ENCODE data around the gene FEM1A. TPM values are rescaled to one million over a fixed set of nuclear protein-coding genes. Genes with fewer than 3 reads are reported as not detected.
"Not testable (repeated sequence)": the region's sequence is repeated elsewhere in the genome, so short reads cannot be mapped to it uniquely, and the experiment has no call there.

Gene FEM1A
- total and polyA plus RNA-seq, 5 donors from 2014 or later, result 2.2 to 11.9 (median 2.9) TPM

DNA sequence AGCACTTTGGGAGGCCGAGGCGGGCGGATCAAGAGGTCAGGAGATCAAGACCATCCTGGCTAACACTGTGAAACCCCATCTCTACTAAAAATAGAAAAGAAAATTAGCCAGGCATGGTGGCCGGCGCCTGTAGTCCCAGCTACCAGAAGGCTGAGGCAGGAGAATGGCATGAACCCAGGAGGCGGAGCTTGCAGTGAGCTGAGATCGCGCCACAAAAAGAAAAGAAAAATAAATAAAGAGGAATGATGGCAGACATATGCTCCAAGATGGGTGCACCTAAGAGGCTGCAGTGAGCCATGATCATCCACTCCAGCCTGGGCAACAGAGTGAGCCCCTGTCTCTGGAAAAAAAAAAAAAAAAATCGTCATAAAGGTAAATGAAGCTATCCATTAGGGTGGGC is 54.4 kb downstream of the FEM1A start:
- ATAC-seq (ENCODE audit: low read depth in 2 of 2); H3K9me3 Mint-ChIP-seq; H3K4me3 Mint-ChIP-seq; H3K4me1 Mint-ChIP-seq; H3K4me3 ChIP-seq (ENCODE audit: low read depth, low read length); H3K27ac Mint-ChIP-seq; DNase-seq; H3K27me3 ChIP-seq (ENCODE audit: control insufficient read depth, insufficient read depth, low read length); H3K27me3 Mint-ChIP-seq; H3K4me1 ChIP-seq (ENCODE audit: control insufficient read depth, insufficient read depth, low read length, poor library complexity, severe bottlenecking); H3K27ac ChIP-seq (ENCODE audit: insufficient read depth, low read length, poor library complexity, severe bottlenecking); H3K36me3 ChIP-seq (ENCODE audit: control insufficient read depth, insufficient read depth, low read length); H3K9me3 ChIP-seq (ENCODE audit: control insufficient read depth in 2 of 2, low read length in 2 of 2): not testable (repeated sequence)
- H3K36me3 Mint-ChIP-seq, result peaks cover 11% of the 10 kb centered on the region

DNA sequence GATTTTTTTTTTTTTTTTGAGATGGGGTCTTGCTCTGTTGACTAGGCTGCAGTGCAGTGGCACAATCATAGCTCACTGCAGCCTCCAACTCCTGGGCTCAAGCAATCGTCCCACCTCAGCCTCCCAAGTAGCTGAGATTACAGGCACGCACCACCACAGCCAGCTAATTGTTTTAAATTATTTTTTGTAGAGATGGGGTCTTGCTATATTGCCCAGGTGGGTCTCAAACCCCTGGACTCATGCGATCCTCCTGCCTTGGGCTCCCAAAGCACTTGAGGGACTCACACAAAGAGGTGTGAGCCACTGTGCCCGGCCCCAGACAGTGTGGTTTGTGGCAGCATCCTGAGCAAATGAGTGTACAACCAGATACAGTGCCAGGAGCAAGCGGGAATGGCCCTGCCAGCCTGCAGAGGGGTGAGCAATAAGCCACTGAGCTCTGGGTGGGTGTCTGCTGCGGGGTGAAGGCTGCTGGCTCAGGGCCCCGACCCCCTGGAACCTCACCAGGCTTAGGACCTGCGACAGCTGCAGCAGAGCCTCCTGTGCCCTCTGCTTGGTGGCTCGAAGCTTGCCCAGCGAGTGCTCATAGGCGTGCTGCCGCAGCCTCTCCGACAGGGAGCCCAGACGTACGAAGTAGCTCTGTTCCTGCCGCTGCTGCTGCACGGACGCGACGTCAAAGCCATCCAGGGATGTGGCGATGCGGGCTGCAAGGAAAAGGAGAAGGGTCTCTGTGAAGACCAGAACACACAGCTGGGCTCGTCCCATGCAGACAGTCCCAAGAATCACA is 55.8 kb downstream of the FEM1A start:
- Histone ChIP-seq H3K27me3 (ENCODE audit: control insufficient read depth, insufficient read depth, low read length) (no peaks in the 10 kb centered on the region), H3K4me3 (ENCODE audit: low read depth, low read length) (no peak overlapping the region), H3K36me3 (ENCODE audit: control insufficient read depth, insufficient read depth, low read length) (peaks cover 8% of the 10 kb centered on the region), H3K4me1 (ENCODE audit: control insufficient read depth, insufficient read depth, low read length, poor library complexity, severe bottlenecking) (no peaks in the 10 kb centered on the region), H3K27ac (ENCODE audit: insufficient read depth, low read length, poor library complexity, severe bottlenecking) (no peak overlapping the region), H3K9me3 (ENCODE audit: control insufficient read depth in 2 of 2, low read length in 2 of 2) (no peaks in the 10 kb centered on the region)
- Mint-ChIP-seq H3K4me3 (no peak overlapping the region), H3K36me3 (peaks cover 7% of the 10 kb centered on the region), H3K27me3 (no peaks in the 10 kb centered on the region), H3K27ac (peak overlapping the region in 1 of 3 donors; percentile 55), H3K4me1 (peaks cover 0 to 3% (median 0%) of the 10 kb centered on the region in 4 donors), H3K9me3 (no peaks in the 10 kb centered on the region)
- DNase-seq (no peak), ATAC-seq (ENCODE audit: low read depth in 2 of 2) (no peak)

DNA sequence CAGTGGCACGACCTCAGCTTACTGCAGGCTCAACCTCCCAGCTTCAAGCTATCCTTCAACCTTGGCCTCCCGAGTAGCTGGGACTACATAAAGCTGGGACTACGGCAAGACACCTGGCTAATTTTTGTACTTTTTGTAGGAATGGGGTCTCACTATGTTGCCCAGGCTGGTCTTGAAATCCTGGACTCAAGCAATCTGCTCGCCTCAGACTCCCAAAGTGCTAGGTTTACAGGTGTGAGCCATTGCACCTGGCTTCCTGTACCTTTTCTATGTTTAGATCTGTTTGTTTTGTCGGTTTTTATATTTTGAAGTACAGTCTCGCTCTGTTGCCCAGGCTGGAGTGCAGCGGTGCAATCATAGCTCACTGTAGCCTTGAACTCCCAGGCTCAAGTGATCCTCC is 57.5 kb downstream of the FEM1A start:
- Histone ChIP-seq H3K27ac (ENCODE audit: insufficient read depth, low read length, poor library complexity, severe bottlenecking) (no peak overlapping the region), H3K36me3 (ENCODE audit: control insufficient read depth, insufficient read depth, low read length) (peaks cover 5% of the 10 kb centered on the region), H3K9me3 (ENCODE audit: control insufficient read depth in 2 of 2, low read length in 2 of 2) (no peaks in the 10 kb centered on the region), H3K4me3 (ENCODE audit: low read depth, low read length) (no peak overlapping the region), H3K27me3 (ENCODE audit: control insufficient read depth, insufficient read depth, low read length) (no peaks in the 10 kb centered on the region), H3K4me1 (ENCODE audit: control insufficient read depth, insufficient read depth, low read length, poor library complexity, severe bottlenecking) (no peaks in the 10 kb centered on the region)
- DNase-seq (no peak), ATAC-seq (ENCODE audit: low read depth in 2 of 2) (no peak)
- Mint-ChIP-seq H3K27ac (no peak overlapping the region), H3K4me3 (no peak overlapping the region), H3K36me3 (peaks cover 4% of the 10 kb centered on the region), H3K27me3 (no peaks in the 10 kb centered on the region), H3K9me3 (no peaks in the 10 kb centered on the region), H3K4me1 (peaks cover 0 to 3% (median 0%) of the 10 kb centered on the region in 4 donors)

Other genes with a start within 250 kb of the FEM1A start
- not detected for gene SEMA6B, start 232.1 kb upstream of the FEM1A start, total RNA-seq
- not detected for gene SEMA6B, start 232.1 kb upstream of the FEM1A start, polyA plus RNA-seq
- 15.9 TPM for gene TNFAIP8L1, start 152.2 kb upstream of the FEM1A start, total RNA-seq
- 1 to 10 TPM; 6.5 to 7.9 (median 7.4) TPM for gene TNFAIP8L1, start 152.2 kb upstream of the FEM1A start, polyA plus RNA-seq
- gene MYDGF, start 121.4 kb upstream of the FEM1A start, total RNA-seq, result 25.7 TPM
- 100 to 1,000 TPM in 1 of 4 donors, 10 to 100 TPM in 3; 90.1 to 106 (median 98.5) TPM for gene MYDGF, start 121.4 kb upstream of the FEM1A start, polyA plus RNA-seq
- 93.3 TPM for gene DPP9, start 67.9 kb upstream of the FEM1A start, total RNA-seq
- gene DPP9, start 67.9 kb upstream of the FEM1A start, polyA plus RNA-seq, result 10 to 100 TPM; 14.3 to 22.8 (median 17.6) TPM
- 28.5 TPM for gene TICAM1, start 40.0 kb downstream of the FEM1A start, total RNA-seq
- 1 to 10 TPM; 3.3 to 9.0 (median 7.3) TPM for gene TICAM1, start 40.0 kb downstream of the FEM1A start, polyA plus RNA-seq
- gene PLIN3, start 75.9 kb downstream of the FEM1A start, total RNA-seq, result 28.6 TPM
- gene PLIN3, start 75.9 kb downstream of the FEM1A start, polyA plus RNA-seq, result 10 to 100 TPM; 26.5 to 35.6 (median 31.4) TPM
- gene ARRDC5, start 111.2 kb downstream of the FEM1A start, total RNA-seq, result 6.1 TPM
- gene ARRDC5, start 111.2 kb downstream of the FEM1A start, polyA plus RNA-seq, result 1 to 10 TPM; 1.1 to 2.0 (median 1.2) TPM
- gene UHRF1, start 117.8 kb downstream of the FEM1A start, total RNA-seq, result 2.2 TPM
- gene UHRF1, start 117.8 kb downstream of the FEM1A start, polyA plus RNA-seq, result 1 to 10 TPM in 2 of 4 donors, under 1 TPM in 2; 0.57 to 2.7 (median 0.97) TPM
- gene KDM4B, start 177.4 kb downstream of the FEM1A start, total RNA-seq, result 70.0 TPM
- 1 to 10 TPM; 6.3 to 8.8 (median 7.9) TPM for gene KDM4B, start 177.4 kb downstream of the FEM1A start, polyA plus RNA-seq

Data from CD4-positive, CD25-positive, alpha-beta regulatory T cell (primary cell).